Measurements from ENCODE around the gene ENTR1.

The ENTR1 gene

GRCh38 chr9:136410500-136411287 lies at the start of gene ENTR1, which contains the start of gene PMPCA:
TSS of gene ENTR1 (minus strand) at chr9:136410614. CDS start at chr9:136410397, 217 bp downstream.
TSS of gene PMPCA (plus strand) at chr9:136410658. CDS start at chr9:136410669, 11 bp downstream.
- no peak for FAIRE-seq

GRCh38 chr9:136459425-136459824 lies 49.0 kb upstream of the ENTR1 start:
- FAIRE-seq = no peak

GRCh38 chr9:136457326-136457725 lies 46.9 kb upstream of the ENTR1 start:
- no peak for FAIRE-seq

GRCh38 chr9:136456258-136456657 lies 45.8 kb upstream of the ENTR1 start:
- no peak for FAIRE-seq

- no peak for FAIRE-seq
Measured at GRCh38 chr9:136455043-136456002, 44.9 kb upstream of the ENTR1 start.

- FAIRE-seq = no peak
Measured at GRCh38 chr9:136454026-136454796, 43.8 kb upstream of the ENTR1 start.

- no peak for FAIRE-seq
Measured at GRCh38 chr9:136453326-136453725, 42.9 kb upstream of the ENTR1 start.

GRCh38 chr9:136451221-136451877 lies 40.9 kb upstream of the ENTR1 start:
- FAIRE-seq = no peak

- no peak for FAIRE-seq
Measured at GRCh38 chr9:136448655-136449054, 38.2 kb upstream of the ENTR1 start.

- no peak for FAIRE-seq
Measured at GRCh38 chr9:136447173-136447778, 36.9 kb upstream of the ENTR1 start.

- no peak for FAIRE-seq
Measured at GRCh38 chr9:136445799-136446198, 35.4 kb upstream of the ENTR1 start.

- FAIRE-seq = no peak
Measured at GRCh38 chr9:136444102-136444501, 33.7 kb upstream of the ENTR1 start.

- FAIRE-seq = no peak
Measured at GRCh38 chr9:136443687-136444086, 33.3 kb upstream of the ENTR1 start.

- FAIRE-seq = no peak
Measured at GRCh38 chr9:136443087-136443486, 32.7 kb upstream of the ENTR1 start.

GRCh38 chr9:136442265-136442664 lies 31.9 kb upstream of the ENTR1 start:
- no peak for FAIRE-seq

- no peak for FAIRE-seq
Measured at GRCh38 chr9:136441681-136442245, 31.3 kb upstream of the ENTR1 start.

- no peak for FAIRE-seq
Measured at GRCh38 chr9:136441191-136441680, 30.8 kb upstream of the ENTR1 start.

GRCh38 chr9:136439481-136440408 lies 29.3 kb upstream of the ENTR1 start, which contains the start of gene INPP5E:
TSS of gene INPP5E (minus strand) at chr9:136439845. CDS start at chr9:136439419, 426 bp downstream.
- FAIRE-seq = no peak

- FAIRE-seq = no peak
Measured at GRCh38 chr9:136438548-136439480, 28.4 kb upstream of the ENTR1 start.
